H1 (cell line): ENCODE measurements around the gene TPST2. TPM values are rescaled to one million over a fixed set of nuclear protein-coding genes. Genes with fewer than 3 reads are reported as not detected.

Experiments used
- CTCF ChIA-PET: fragments of 300-600 bp; sonication (Branson Sonifier 250); formaldehyde crosslinking; loops from one replicate; lab custom pipeline; 2021; ENCODE audit not compliant: partially characterized antibody; lab: Charles Lee
- POLR2A ChIA-PET: fragments of 300-600 bp; sonication (Branson Sonifier 250); formaldehyde crosslinking; loops from one replicate; lab custom pipeline; 2021; ENCODE audit warnings: inconsistent platforms; ENCODE audit not compliant: partially characterized antibody; lab: Charles Lee
- DNase-seq, 2 experiments: peaks; one replicate each; pipeline versions ENCODE4 v3.0.0 to v3.0.0-alpha.2; 2010 to 2022; ENCODE audit warnings: low spot score in 2 of 2, low read depth in 1 of 2, mixed read lengths in 1 of 2
- FAIRE-seq: peaks from 2 replicates; lab custom pipeline; 2011; peaks lifted over from hg19 to GRCh38; lab: Jason Lieb, UNC
- H2AFZ ChIP-seq: 2 replicates; pipeline ENCODE4 v1.8.1; 2012; ENCODE audit warnings: low read length, inconsistent platforms
- H2AK5ac ChIP-seq: 2 replicates; pipeline ENCODE4 v1.6.1; 2013; ENCODE audit warnings: low read depth, low read length
- H2BK120ac ChIP-seq: replicated peaks from 2 replicates; pipeline ENCODE3; 2013; ENCODE audit warnings: low read depth, low read length, inconsistent platforms
- H2BK12ac ChIP-seq: 2 replicates; pipeline ENCODE4 v1.6.1; 2013; ENCODE audit warnings: low read depth, low read length
- H2BK15ac ChIP-seq: 2 replicates; pipeline ENCODE4 v1.6.1; 2013; ENCODE audit warnings: low read length
- H2BK20ac ChIP-seq: 2 replicates; pipeline ENCODE4 v1.6.1; 2013; ENCODE audit warnings: low read length
- H2BK5ac ChIP-seq: 2 replicates; pipeline ENCODE4 v1.6.1; 2013; ENCODE audit warnings: low read depth, low read length
- H3K14ac ChIP-seq: 2 replicates; pipeline ENCODE4 v1.6.1; 2013; ENCODE audit warnings: inconsistent platforms; ENCODE audit not compliant: insufficient read length
- H3K18ac ChIP-seq: 2 replicates; pipeline ENCODE4 v1.6.1; 2013; ENCODE audit warnings: low read length; ENCODE audit errors: extremely low read depth
- H3K23ac ChIP-seq: 2 replicates; pipeline ENCODE4 v1.6.1; 2013; ENCODE audit warnings: inconsistent platforms; ENCODE audit not compliant: insufficient read length
- H3K23me2 ChIP-seq: 2 replicates; pipeline ENCODE4 v1.6.1; 2013; ENCODE audit warnings: low read depth, low read length
- H3K27ac ChIP-seq: 2 replicates; pipeline ENCODE4 v1.6.1; 2011; ENCODE audit warnings: low read depth, low read length, inconsistent platforms
- H3K27me3 ChIP-seq, 4 experiments: replicated peaks in 1 of 4; 1 replicate in 1 of 4; 2 replicates in 3 of 4; pipeline versions ENCODE4 v1.6.1 to v1.8.1; 2011 to 2013; ENCODE audit warnings: low read length in 3 of 4, mild to moderate bottlenecking in 3 of 4, inconsistent platforms in 2 of 4, mixed read lengths in 2 of 4, moderate library complexity in 1 of 4; ENCODE audit not compliant: control insufficient read depth in 3 of 4, insufficient read depth in 3 of 4; ENCODE audit errors: extremely low read depth in 1 of 4
- H3K36me3 ChIP-seq, 4 experiments: 2 replicates each; pipeline versions ENCODE4 v1.6.1 to v1.8.1; 2011 to 2013; ENCODE audit warnings: mild to moderate bottlenecking in 4 of 4, low read length in 3 of 4, moderate library complexity in 2 of 4, control low read depth in 1 of 4, inconsistent platforms in 1 of 4; ENCODE audit not compliant: insufficient read depth in 4 of 4, control insufficient read depth in 2 of 4
- H3K4ac ChIP-seq: replicated peaks from 2 replicates; pipeline ENCODE3; 2013; ENCODE audit warnings: low read length, low read depth, mixed read lengths, inconsistent platforms; ENCODE audit not compliant: insufficient read length
- H3K4me1 ChIP-seq, 4 experiments: replicated peaks in 1 of 4; 1 replicate in 1 of 4; 2 replicates in 3 of 4; pipeline versions ENCODE4 v1.6.1 to v1.8.1; 2011 to 2013; ENCODE audit warnings: low read length in 3 of 4, inconsistent platforms in 2 of 4, mixed read lengths in 1 of 4; ENCODE audit not compliant: insufficient read depth in 4 of 4, control insufficient read depth in 3 of 4
- H3K4me2 ChIP-seq, 2 experiments: 2 replicates each; pipeline versions ENCODE4 v1.6.1 to v1.8.1; 2011 to 2013; ENCODE audit warnings: low read depth in 2 of 2, low read length in 2 of 2, control low read depth in 1 of 2, inconsistent platforms in 1 of 2, mild to moderate bottlenecking in 1 of 2; ENCODE audit not compliant: insufficient read depth in 1 of 2
- H3K4me3 ChIP-seq, 4 experiments: fragments of 200-600, 300-600 bp in 1 of 4; sonication (generic), shearing (Covaris generic), sonication (Bioruptor Twin) in 1 of 4; 2 replicates each; pipeline versions ENCODE4 v1.5.1 to v1.8.1; 2011 to 2016; ENCODE audit warnings: low read length in 4 of 4, low read depth in 3 of 4, control low read depth in 2 of 4, inconsistent platforms in 2 of 4, mild to moderate bottlenecking in 2 of 4, mixed read lengths in 1 of 4, moderate library complexity in 1 of 4; ENCODE audit not compliant: insufficient read depth in 2 of 4; ENCODE audit errors: extremely low read depth in 1 of 4
- H3K56ac ChIP-seq: replicated peaks from 2 replicates; pipeline ENCODE3; 2013; ENCODE audit warnings: low read depth, mild to moderate bottlenecking, mixed read lengths, low read length, inconsistent platforms; ENCODE audit not compliant: insufficient read length
- H3K79me1 ChIP-seq: 2 replicates; pipeline ENCODE4 v1.6.1; 2013; ENCODE audit warnings: low read depth, low read length, control low read depth
- H3K79me2 ChIP-seq, 2 experiments: 2 replicates each; pipeline versions ENCODE4 v1.6.1 to v1.8.1; 2012 to 2013; ENCODE audit warnings: low read length in 2 of 2, mild to moderate bottlenecking in 2 of 2, inconsistent platforms in 1 of 2; ENCODE audit not compliant: insufficient read depth in 2 of 2, control insufficient read depth in 1 of 2
- H3K9ac ChIP-seq, 4 experiments: replicated peaks in 1 of 4; 1 replicate in 1 of 4; 2 replicates in 3 of 4; pipeline versions ENCODE4 v1.6.1 to v1.8.1; 2011 to 2013; ENCODE audit warnings: low read depth in 3 of 4, low read length in 3 of 4, control low read depth in 2 of 4, mild to moderate bottlenecking in 2 of 4, moderate library complexity in 2 of 4, inconsistent platforms in 1 of 4; ENCODE audit errors: extremely low read depth in 1 of 4
- H3K9me3 ChIP-seq, 2 experiments: 2 replicates each; pipeline versions ENCODE4 v1.6.1 to v1.8.1; 2012 to 2013; ENCODE audit warnings: mild to moderate bottlenecking in 2 of 2, moderate library complexity in 2 of 2, control low read depth in 1 of 2, inconsistent platforms in 1 of 2, low read depth in 1 of 2, low read length in 1 of 2, mixed read lengths in 1 of 2; ENCODE audit not compliant: insufficient read depth in 2 of 2
- H4K20me1 ChIP-seq, 2 experiments: replicated peaks in 1 of 2; 2 replicates each; pipeline versions ENCODE3 to v1.8.1; 2011 to 2013; ENCODE audit warnings: inconsistent platforms in 2 of 2, low read length in 2 of 2, mild to moderate bottlenecking in 1 of 2; ENCODE audit not compliant: insufficient read depth in 2 of 2, control insufficient read depth in 1 of 2
- H4K5ac ChIP-seq: 2 replicates; pipeline ENCODE4 v1.6.1; 2013; ENCODE audit warnings: low read length, low read depth, mixed read lengths, inconsistent platforms; ENCODE audit not compliant: insufficient read length
- H4K8ac ChIP-seq: 2 replicates; pipeline ENCODE4 v1.8.0; 2013; ENCODE audit warnings: mild to moderate bottlenecking, moderate library complexity, low read length, inconsistent platforms; ENCODE audit not compliant: insufficient read depth; ENCODE audit errors: extremely low read depth
- H4K91ac ChIP-seq: replicated peaks from 2 replicates; pipeline ENCODE3; 2013; ENCODE audit warnings: low read length, mixed read lengths, inconsistent platforms; ENCODE audit not compliant: insufficient read length
- KDM1A ChIP-seq: fragments of 200-600, 300-600 bp; sonication (generic); IDR thresholded peaks from 2 replicates; pipeline ENCODE4 v1.7.1; 2016; ENCODE audit warnings: mild to moderate bottlenecking, low read length, borderline replicate concordance
- SAP30 ChIP-seq: fragments of 300-600 bp; sonication (generic); IDR thresholded peaks from 2 replicates; pipeline ENCODE4 v1.7.1; 2012; ENCODE audit warnings: low read length, moderate library complexity, mild to moderate bottlenecking, inconsistent platforms; ENCODE audit not compliant: insufficient read depth, insufficient replicate concordance
- WGBS, 2 experiments: shearing (Covaris generic) in 1 of 2; methylation state at CpG; one replicate each; pipeline versions ENCODE4 v1.1.6 to v1.1.7; 2013 to 2015; ENCODE audit warnings: low lambda C conversion rate in 2 of 2, mixed read lengths in 2 of 2, inconsistent platforms in 1 of 2, low coverage in 1 of 2, missing lambda C conversion rate in 1 of 2; ENCODE audit not compliant: insufficient replicate concordance in 2 of 2, insufficient coverage in 1 of 2, insufficient read length in 1 of 2; ENCODE audit errors: extremely low coverage in 1 of 2, missing lambda C conversion rate in 1 of 2; 5-methylcytosine and 5-hydroxymethylcytosine counted together
- polyA plus RNA-seq, 7 experiments: library from polyadenylated mRNA; depleted of rRNA in 3 of 7; stranded (reverse) in 5 of 7; unstranded in 2 of 7; fragments of >200 nt in 5 of 7; fragments of 200-250 nt in 2 of 7; gene quantifications; 1 replicate in 5 of 7; 2 replicates in 1 of 7; 4 replicates in 1 of 7; pipeline versions ENCODE4 v1.2.1 to v1.2.3, GENCODE V29; 2011 to 2013; ENCODE audit warnings: missing spikeins in 2 of 7, mixed read lengths in 2 of 7
- total RNA-seq: library from RNA; stranded (reverse); fragmentation: NEBNext Ultra II Directional; extraction: Animal tissue kit (Norgen Biotek cat#: 25700); gene quantifications from 2 replicates; pipeline ENCODE4 v1.2.1, GENCODE V29; 2021

Gene TPST2
- total and polyA plus RNA-seq, 2 of the 8 experiments (the other 6 are each of a cell fraction or from before 2014, with no cell fraction given), result 58.8 to 143 TPM

DNA sequence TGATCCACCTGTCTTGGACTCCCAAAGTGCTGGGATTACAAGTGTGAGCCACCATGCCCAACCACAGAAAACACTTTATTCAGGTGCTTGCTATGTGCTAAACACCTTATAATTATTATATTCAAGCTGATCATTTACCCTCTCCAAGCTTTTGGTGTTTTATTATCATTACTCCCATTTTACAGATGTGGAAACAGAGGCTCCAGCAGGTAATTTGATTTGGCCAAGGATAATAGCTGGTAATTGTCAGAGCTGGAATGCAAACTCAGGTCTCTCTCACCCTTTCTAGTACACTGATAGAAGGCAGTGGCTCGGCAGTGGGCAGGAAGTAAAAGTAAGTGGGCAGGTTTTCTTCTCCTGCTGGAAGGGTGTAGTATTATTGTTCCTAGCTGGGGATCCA, 3.8 kb upstream of the TPST2 start:
- H4K91ac ChIP-seq, result no peak overlapping the region
- CTCF ChIA-PET, result interaction anchor here (1.4 to 1.7 kb wide), 2 partner anchors 19 to 91 kb away, joined by 4 to 5 read pairs; no protein-coding TSS in a partner anchor

More for the DNA sequence above, 3.8 kb upstream of the TPST2 start:
- no peaks in the 10 kb centered on the region for H3K36me3 ChIP-seq
- no peak overlapping the region for H3K4ac ChIP-seq
- H2BK12ac ChIP-seq, result no peak overlapping the region
- no peak overlapping the region for H2AFZ ChIP-seq
- no peak overlapping the region for H3K23ac ChIP-seq
- 77% methylated on average over 1 of the region's 1 CpG; no CpG with 5 or more reads in 1 of the 2 experiments for WGBS, 2 experiments
- no peaks in the 10 kb centered on the region for H3K9me3 ChIP-seq
- FAIRE-seq, result no peak
- no peak overlapping the region for H2BK15ac ChIP-seq
- peak; percentile 75 for TF ChIP-seq KDM1A
- no peak for TF ChIP-seq SAP30
- H3K79me2 ChIP-seq, result peaks cover 3 to 9% of the 10 kb centered on the region in 2 experiments; a peak in 3 of 4 replicates
- no peak overlapping the region for H2BK5ac ChIP-seq
- no peak overlapping the region for H2AK5ac ChIP-seq
- no peak overlapping the region for H2BK20ac ChIP-seq
- H3K56ac ChIP-seq, result no peak overlapping the region
- no peak overlapping the region for H3K9ac ChIP-seq
- H4K5ac ChIP-seq, result no peak overlapping the region
- H3K27me3 ChIP-seq, result no peaks in the 10 kb centered on the region
- H3K4me1 ChIP-seq, result peaks cover 0 to 5% (median under 1%) of the 10 kb centered on the region in 4 experiments; a peak in 5 of 7 replicates
- no peak overlapping the region for H3K4me2 ChIP-seq
- peaks cover 0 to 3% of the 10 kb centered on the region in 2 experiments for H4K20me1 ChIP-seq
- no peak overlapping the region for H3K18ac ChIP-seq
- H3K79me1 ChIP-seq, result no peaks in the 10 kb centered on the region; the same call in 1 of the 2 replicates
- POLR2A ChIA-PET, result interaction anchor here (1.2 to 1.3 kb wide), 2 partner anchors 13 to 14 kb away, joined by 3 to 4 read pairs; no protein-coding TSS in a partner anchor
- no peak overlapping the region for H3K27ac ChIP-seq
- no peak for DNase-seq
- H4K8ac ChIP-seq, result no peak overlapping the region
- no peak overlapping the region for H3K14ac ChIP-seq
- no peak overlapping the region for H2BK120ac ChIP-seq
- H3K23me2 ChIP-seq, result peaks cover 5% of the 10 kb centered on the region; the same call in 1 of the 2 replicates
- no peak overlapping the region for H3K4me3 ChIP-seq
